Activated CD4-positive, alpha-beta T cell treated with anti-CD3 and anti-CD28 coated beads, Interleukin-2, Interleukin-4, amounts not matched to agents 100 ng/mL and 50 ng/mL, durations not matched to agents 16 hours and 8 hours (primary cell): ENCODE results near the gene ZNF12.

Source experiments
- DNase-seq: peaks from one replicate; pipeline ENCODE4 v3.0.0-alpha.2; 2020; ENCODE audit warnings: low spot score

Gene ZNF12

GRCh38 chr7:6646465-6646864, 60.3 kb downstream of the ZNF12 start:
- no peak for DNase-seq

- no peak for DNase-seq
These were observed 62.0 kb downstream of the ZNF12 start for GRCh38 chr7:6644728-6645127.

GRCh38 chr7:6643915-6644625, 62.7 kb downstream of the ZNF12 start:
- no peak for DNase-seq

DNA sequence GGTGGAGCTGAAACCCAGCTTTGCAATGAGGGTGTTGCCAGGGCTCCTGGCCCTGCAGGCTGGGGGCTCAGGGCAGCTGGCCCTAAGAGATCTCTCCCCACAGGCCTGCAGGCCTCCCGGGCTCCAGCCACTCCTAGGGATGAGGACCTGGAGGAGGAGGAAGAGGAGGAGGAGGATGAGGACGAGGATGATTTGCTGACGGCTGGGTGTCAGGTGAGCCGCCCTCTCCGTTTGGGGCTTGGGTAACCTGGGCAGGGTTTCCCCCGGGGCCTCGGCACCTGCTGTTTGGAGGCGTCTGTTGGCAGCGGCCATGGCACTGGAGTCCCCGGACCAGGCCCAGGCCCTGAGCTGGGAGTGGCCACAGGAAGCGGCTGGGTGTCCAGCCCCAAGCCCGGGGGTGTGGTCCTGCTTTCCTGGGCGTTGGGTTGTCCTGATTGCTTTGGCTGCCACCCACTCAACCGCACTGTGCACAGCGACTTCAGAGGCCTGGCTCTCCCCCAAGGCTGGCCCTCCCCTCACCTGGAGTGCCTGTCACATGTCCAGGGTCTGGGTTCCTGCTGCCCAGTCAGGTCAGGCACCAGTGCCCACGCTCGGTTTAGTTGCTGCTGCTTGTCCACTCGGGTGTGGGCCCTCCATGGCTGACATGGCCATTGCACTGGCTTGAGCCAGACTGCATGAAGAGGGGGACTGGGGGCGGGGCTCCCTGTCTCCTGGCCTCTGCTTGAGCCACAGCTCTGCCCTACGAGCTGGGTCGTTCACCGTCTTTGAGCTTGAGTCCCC, 63.7 kb downstream of the ZNF12 start:
- DNase-seq = no peak

- DNase-seq = no peak
These were observed 64.4 kb downstream of the ZNF12 start for GRCh38 chr7:6642239-6642839.

- DNase-seq = no peak
These were observed 65.3 kb downstream of the ZNF12 start for GRCh38 chr7:6641305-6642035.

- DNase-seq = no peak
These were observed 66.5 kb downstream of the ZNF12 start for GRCh38 chr7:6640246-6640721.

GRCh38 chr7:6639627-6640026, 67.1 kb downstream of the ZNF12 start:
- DNase-seq = no peak

DNA sequence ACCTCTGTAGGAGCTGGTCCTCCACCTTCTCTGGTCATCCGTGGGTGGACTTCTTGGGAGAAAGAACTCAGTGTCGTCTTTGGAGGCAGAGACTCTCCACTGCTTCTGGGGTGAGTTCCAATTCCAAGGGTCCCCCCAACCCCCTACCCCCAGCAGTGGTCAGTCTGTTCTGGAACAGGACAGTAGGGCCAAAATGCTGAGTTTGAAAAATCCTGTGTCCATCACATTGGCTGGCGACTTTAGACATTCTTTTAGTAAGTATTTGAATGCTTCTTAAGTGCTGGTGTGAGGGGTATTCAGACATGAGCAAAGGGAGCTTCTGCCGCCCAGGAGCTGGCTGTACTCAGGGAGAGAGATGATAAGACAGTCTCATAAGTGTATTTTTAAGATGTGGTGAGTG, 67.7 kb downstream of the ZNF12 start:
- no peak for DNase-seq
